Thymus (tissue), 11 donors: ENCODE results near the gene RRP8. TPM values are rescaled to one million over a fixed set of nuclear protein-coding genes. Genes with fewer than 3 reads are reported as not detected.
A peak's percentile ranks its signal among the peaks of the same experiment; 100 is the strongest.

Experiments
- DNase-seq, 9 donors: peaks; one replicate each; pipeline ENCODE4 v3.0.0-alpha.2; 2013; ENCODE audit warnings: low spot score in 9 of 9, low read depth in 6 of 9, missing footprints in 1 of 9
- H3K27ac ChIP-seq, 2 donors: one replicate each; pipeline ENCODE4 v1.5.1; 2013; ENCODE audit warnings: control low read depth in 1 of 2, low read depth in 1 of 2, low read length in 1 of 2, mild to moderate bottlenecking in 1 of 2, moderate library complexity in 1 of 2
- H3K27me3 ChIP-seq, 2 donors: one replicate each; pipeline ENCODE4 v1.5.1; 2013; ENCODE audit warnings: low read length in 1 of 2; ENCODE audit not compliant: control insufficient read depth in 2 of 2, insufficient read depth in 1 of 2
- H3K36me3 ChIP-seq, 2 donors: one replicate each; pipeline ENCODE4 v1.5.1; 2013; ENCODE audit warnings: low read length in 1 of 2, mild to moderate bottlenecking in 1 of 2, moderate library complexity in 1 of 2; ENCODE audit not compliant: control insufficient read depth in 2 of 2, insufficient read depth in 2 of 2
- H3K4me1 ChIP-seq, 2 donors: one replicate each; pipeline ENCODE4 v1.5.1; 2013; ENCODE audit warnings: low read length in 2 of 2; ENCODE audit not compliant: control insufficient read depth in 2 of 2, insufficient read depth in 2 of 2
- H3K4me3 ChIP-seq, 2 donors: one replicate each; pipeline ENCODE4 v1.5.1; 2013; ENCODE audit warnings: low read length in 2 of 2, control low read depth in 1 of 2, mild to moderate bottlenecking in 1 of 2
- H3K9me3 ChIP-seq, 2 donors: one replicate each; pipeline ENCODE4 v1.5.1; 2013; ENCODE audit warnings: low read length in 1 of 2, mild to moderate bottlenecking in 1 of 2; ENCODE audit not compliant: control insufficient read depth in 2 of 2, insufficient read depth in 1 of 2
- WGBS: extraction: QIAGEN DNeasy Blood & Tissue Kit; methylation state at CpG from one replicate; pipeline ENCODE4 v1.1.7; 2013; 5-methylcytosine and 5-hydroxymethylcytosine counted together
- polyA plus RNA-seq: library from polyadenylated mRNA; stranded (reverse); fragments of 200-250 nt; gene quantifications from one replicate; pipeline ENCODE4 v1.2.3, GENCODE V29; 2013
- total RNA-seq: library from RNA; stranded (reverse); fragments of 120-200 nt; gene quantifications from one replicate; pipeline ENCODE4 v1.2.4, GENCODE V29; 2013
- donor health status: healthy.

RRP8 gene
- total and polyA plus RNA-seq, 2 donors = 22.0 to 32.2 TPM

- Histone ChIP-seq H3K36me3 (peaks cover 33 to 39% of the 10 kb centered on the region in 2 donors), H3K9me3 (no peaks in the 10 kb centered on the region), H3K27ac (no peak overlapping the region), H3K27me3 (no peaks in the 10 kb centered on the region), H3K4me1 (peaks cover 24 to 42% of the 10 kb centered on the region in 2 donors), H3K4me3 (no peak overlapping the region)
- DNase-seq = no peak
- 84% methylated on average over 8 of the region's 8 CpGs for WGBS
Observed at GRCh38 chr11:6609502-6610015, 6.1 kb upstream of the RRP8 start.

GRCh38 chr11:6608726-6609501, 5.5 kb upstream of the RRP8 start:
- 98% methylated on average over 14 of the region's 14 CpGs for WGBS
- Histone ChIP-seq H3K36me3 (peaks cover 33 to 39% of the 10 kb centered on the region in 2 donors), H3K4me3 (no peak overlapping the region), H3K9me3 (no peaks in the 10 kb centered on the region), H3K4me1 (peaks cover 24 to 46% of the 10 kb centered on the region in 2 donors), H3K27me3 (no peaks in the 10 kb centered on the region), H3K27ac (no peak overlapping the region)
- DNase-seq = no peak

GRCh38 chr11:6608011-6608410, 4.6 kb upstream of the RRP8 start:
- no peak overlapping the region for H3K27ac ChIP-seq
- DNase-seq = no peak
- no peaks in the 10 kb centered on the region for H3K27me3 ChIP-seq
- peaks cover 33 to 39% of the 10 kb centered on the region in 2 donors for H3K36me3 ChIP-seq
- H3K4me3 ChIP-seq = no peak overlapping the region
- H3K4me1 ChIP-seq = peaks cover 22 to 46% of the 10 kb centered on the region in 2 donors
- no peaks in the 10 kb centered on the region for H3K9me3 ChIP-seq
- WGBS = 98% methylated on average over 9 of the region's 9 CpGs

GRCh38 chr11:6607190-6607795, 3.9 kb upstream of the RRP8 start:
- H3K4me1 ChIP-seq = peaks cover 25 to 45% of the 10 kb centered on the region in 2 donors
- H3K27me3 ChIP-seq = no peaks in the 10 kb centered on the region
- H3K4me3 ChIP-seq = no peak overlapping the region
- no peaks in the 10 kb centered on the region for H3K9me3 ChIP-seq
- no peak for DNase-seq
- peak overlapping the region in 1 of 2 donors; percentile 61 for H3K27ac ChIP-seq
- peaks cover 33 to 39% of the 10 kb centered on the region in 2 donors for H3K36me3 ChIP-seq

GRCh38 chr11:6606471-6607189, 3.2 kb upstream of the RRP8 start:
- WGBS = 49% methylated on average over 11 of the region's 11 CpGs
- peaks cover 35 to 41% of the 10 kb centered on the region in 2 donors for H3K36me3 ChIP-seq

GRCh38 chr11:6604790-6605189, 1.4 kb upstream of the RRP8 start:
- peaks cover 40 to 47% of the 10 kb centered on the region in 2 donors for H3K36me3 ChIP-seq
- peak overlapping the region in 1 of 2 donors; percentile 44 for H3K27ac ChIP-seq
- 51% methylated on average over 3 of the region's 3 CpGs for WGBS

More at GRCh38 chr11:6606471-6607189, 3.2 kb upstream of the RRP8 start:
- H3K4me3 ChIP-seq = no peak overlapping the region
- peaks cover 29 to 52% of the 10 kb centered on the region in 2 donors for H3K4me1 ChIP-seq
- H3K27ac ChIP-seq = peak overlapping the region; percentile 10 to 81
- no peaks in the 10 kb centered on the region for H3K27me3 ChIP-seq
- peak in 3 of 9 donors; percentile 21 to 47 (median 28) for DNase-seq
- H3K9me3 ChIP-seq = no peaks in the 10 kb centered on the region

GRCh38 chr11:6604081-6604626, 738 bp upstream of the RRP8 start:
- Histone ChIP-seq H3K4me3 (peak overlapping the region; percentile 80 to 89), H3K27ac (peak overlapping the region; percentile 44 to 86), H3K27me3 (no peaks in the 10 kb centered on the region), H3K36me3 (peaks cover 40 to 47% of the 10 kb centered on the region in 2 donors), H3K4me1 (peaks cover 18 to 40% of the 10 kb centered on the region in 2 donors), H3K9me3 (no peaks in the 10 kb centered on the region)
- DNase-seq = peak in 3 of 9 donors; percentile 40 to 77 (median 55)
- under 1% methylated on average over 20 of the region's 20 CpGs for WGBS

More at GRCh38 chr11:6604790-6605189, 1.4 kb upstream of the RRP8 start:
- H3K9me3 ChIP-seq = no peaks in the 10 kb centered on the region
- DNase-seq = no peak
- H3K4me1 ChIP-seq = peaks cover 18 to 40% of the 10 kb centered on the region in 2 donors
- H3K27me3 ChIP-seq = no peaks in the 10 kb centered on the region
- H3K4me3 ChIP-seq = peak overlapping the region; percentile 80 to 89

GRCh38 chr11:6602096-6602940, 1.1 kb downstream of the RRP8 start:
- Histone ChIP-seq H3K4me3 (peak overlapping the region; percentile 80 to 89), H3K36me3 (peaks cover 34 to 45% of the 10 kb centered on the region in 2 donors), H3K27ac (no peak overlapping the region), H3K9me3 (no peaks in the 10 kb centered on the region), H3K27me3 (no peaks in the 10 kb centered on the region), H3K4me1 (peaks cover 18 to 34% of the 10 kb centered on the region in 2 donors)
- WGBS = 68% methylated on average over 7 of the region's 7 CpGs
- DNase-seq = no peak
